NCI-H1930 (cell line): ENCODE results near the gene KIF5A.

Experiments used
- DNase-seq, 2 experiments: peaks; one replicate each; lab custom pipeline; 2025; lab: John Stamatoyannopoulos, UW

KIF5A gene

GRCh38 chr12:57520053-57520818 lies 29.6 kb upstream of the KIF5A start, which contains the start of gene DDIT3:
DDIT3 (minus strand) TSS chr12:57520514; CDS start chr12:57517406, 3,108 bp downstream.
- peak; percentile 98 to 99 for DNase-seq

DNA sequence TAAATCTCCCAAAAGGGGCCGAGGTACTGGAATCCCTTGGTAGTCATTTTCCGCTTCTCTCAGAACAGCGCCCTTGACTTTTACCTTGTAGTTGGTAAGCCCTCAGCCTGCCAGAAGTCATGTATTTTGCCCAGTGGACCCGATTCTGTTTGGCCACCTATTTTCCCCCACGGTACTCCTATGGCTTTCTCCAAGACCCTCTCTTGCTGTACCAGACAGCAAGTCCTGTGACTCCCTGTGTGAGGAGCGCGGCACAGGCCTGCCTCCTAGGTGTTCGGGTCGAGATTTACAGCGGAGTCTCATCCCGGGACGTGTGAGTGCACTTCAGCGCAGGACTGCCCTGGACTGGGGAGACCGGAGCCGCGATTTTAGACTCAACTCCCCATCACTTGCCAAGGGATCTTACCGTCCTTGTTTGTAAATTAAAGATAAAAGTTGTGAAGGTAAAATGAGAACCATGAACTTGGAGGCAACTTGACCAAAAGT lies 28.3 kb upstream of the KIF5A start:
- DNase-seq = peak; percentile 36 to 55

GRCh38 chr12:57522011-57522886 lies 27.6 kb upstream of the KIF5A start, which contains the start of gene MBD6:
MBD6 (plus strand) TSS chr12:57522824; CDS start chr12:57524304, 1,480 bp downstream.
- DNase-seq = peak; percentile 70 to 86

DNA sequence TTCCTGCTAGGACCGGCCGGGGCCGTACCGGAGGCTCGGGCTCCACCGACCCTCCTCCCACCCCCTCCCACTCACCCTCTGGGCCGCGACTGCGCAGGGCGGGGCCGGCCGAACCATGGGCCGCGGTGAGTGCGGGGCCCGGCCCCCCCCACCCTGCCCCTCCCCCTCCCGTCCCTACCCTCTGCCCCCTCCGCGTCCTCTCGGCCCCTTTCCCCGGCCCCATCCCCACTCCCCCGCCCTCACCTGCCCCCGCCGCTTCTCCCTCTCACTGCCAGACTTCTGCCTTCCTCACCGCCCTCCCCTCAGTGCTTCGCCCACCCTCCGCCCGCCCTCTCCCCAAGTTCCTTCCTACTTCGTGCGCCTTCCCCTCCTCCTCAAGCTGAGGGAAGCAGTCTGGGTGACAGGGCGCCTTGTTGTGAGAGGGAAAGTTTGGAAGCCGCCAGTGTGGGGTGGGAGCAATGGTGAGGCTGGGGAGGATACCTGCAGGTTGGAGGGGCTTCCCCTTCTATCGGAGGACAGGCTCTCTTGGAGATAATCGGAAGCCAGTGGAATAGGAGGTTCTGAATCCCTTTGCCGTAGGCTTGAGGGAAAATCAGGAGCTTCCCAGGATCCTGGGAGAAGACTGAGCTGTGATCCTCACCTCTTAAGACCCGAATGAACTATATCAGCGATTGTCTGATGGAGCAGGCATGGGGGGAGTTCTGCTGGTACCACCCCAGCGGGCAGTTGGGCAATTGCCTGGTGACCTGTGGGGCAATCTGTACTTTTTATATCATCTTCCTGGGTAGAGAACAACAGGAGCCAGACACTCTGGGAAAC lies 26.7 kb upstream of the KIF5A start:
- DNase-seq = no peak

GRCh38 chr12:57523706-57524614 lies 25.9 kb upstream of the KIF5A start:
- DNase-seq = no peak

- DNase-seq = no peak
Measured at GRCh38 chr12:57524814-57525614, 24.8 kb upstream of the KIF5A start.

GRCh38 chr12:57525615-57526383 lies 24.0 kb upstream of the KIF5A start:
- DNase-seq = no peak

- no peak for DNase-seq
Measured at GRCh38 chr12:57526477-57527126, 23.2 kb upstream of the KIF5A start.

DNA sequence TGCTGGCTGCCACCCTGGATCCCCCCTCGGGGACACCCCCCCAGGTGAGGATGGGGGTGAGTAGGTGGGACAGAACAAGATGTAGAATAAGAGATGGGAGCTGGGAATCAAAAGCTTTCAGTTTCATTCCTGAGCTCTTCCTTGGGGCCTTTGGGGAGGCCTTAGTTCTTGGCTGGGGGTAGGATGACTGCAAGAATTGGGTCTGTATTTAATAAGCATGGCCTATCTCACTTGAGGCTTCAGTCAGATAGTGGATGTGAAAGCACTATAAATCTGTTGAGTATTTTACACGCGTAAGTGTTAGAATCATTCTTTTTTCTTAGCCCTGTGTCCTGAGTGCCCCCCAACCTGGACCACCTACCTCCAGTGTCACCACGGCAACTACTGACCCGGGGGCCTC lies 22.7 kb upstream of the KIF5A start:
- DNase-seq = no peak

- DNase-seq = no peak
Measured at GRCh38 chr12:57528176-57528575, 21.7 kb upstream of the KIF5A start.

DNA sequence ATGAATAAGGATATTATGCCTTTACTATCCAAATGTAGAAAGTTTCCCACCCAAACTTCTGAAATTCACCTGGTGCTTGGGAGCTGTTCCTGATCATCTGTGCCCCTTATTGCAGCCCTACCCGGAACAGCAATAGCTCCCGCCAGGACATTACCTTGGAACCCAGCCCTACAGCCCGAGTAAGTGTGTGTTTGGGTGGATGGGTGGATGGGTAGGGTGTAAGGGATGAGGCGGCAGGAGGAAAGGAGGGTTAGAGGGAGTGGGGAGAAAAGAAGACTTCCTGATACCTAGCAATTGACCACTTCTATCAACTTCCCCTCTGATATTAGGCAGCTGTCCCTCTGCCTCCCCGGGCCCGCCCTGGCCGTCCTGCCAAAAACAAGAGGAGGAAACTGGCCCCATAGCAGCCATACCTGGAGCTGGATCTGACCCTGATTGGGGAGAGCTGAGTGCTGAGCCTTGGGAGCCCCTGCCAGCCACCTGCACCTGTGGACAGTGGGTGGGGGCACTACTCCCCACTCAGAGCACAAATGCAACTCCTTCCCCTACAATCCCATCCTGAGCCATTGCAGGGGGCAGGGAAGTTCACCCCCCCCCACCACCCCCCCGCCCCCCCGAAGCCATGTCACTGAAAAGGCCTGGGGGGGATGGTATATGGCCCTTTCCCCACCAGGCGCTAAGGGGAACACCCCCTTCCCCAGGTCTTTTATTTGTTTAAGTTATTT lies 20.9 kb upstream of the KIF5A start:
- no peak for DNase-seq

DNA sequence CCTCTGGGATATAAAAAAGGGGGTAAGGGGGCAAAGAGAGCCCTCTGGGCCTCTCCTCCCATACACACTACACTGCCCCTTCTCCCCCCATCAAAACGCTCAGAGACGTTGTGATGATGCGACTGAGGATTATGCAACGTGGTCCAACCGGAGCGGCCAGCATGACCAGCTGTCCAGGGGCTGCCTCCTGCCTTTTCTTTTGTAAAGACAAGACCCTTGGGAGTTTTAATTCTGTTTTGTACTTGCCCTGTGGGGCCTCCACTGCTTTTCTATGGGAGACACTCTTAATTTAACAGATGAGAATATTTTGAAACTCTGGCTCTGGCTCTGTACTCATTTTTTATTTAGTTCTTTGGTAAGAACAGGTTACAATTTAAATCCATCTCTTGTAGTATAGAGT lies 20.0 kb upstream of the KIF5A start:
- no peak for DNase-seq

DNA sequence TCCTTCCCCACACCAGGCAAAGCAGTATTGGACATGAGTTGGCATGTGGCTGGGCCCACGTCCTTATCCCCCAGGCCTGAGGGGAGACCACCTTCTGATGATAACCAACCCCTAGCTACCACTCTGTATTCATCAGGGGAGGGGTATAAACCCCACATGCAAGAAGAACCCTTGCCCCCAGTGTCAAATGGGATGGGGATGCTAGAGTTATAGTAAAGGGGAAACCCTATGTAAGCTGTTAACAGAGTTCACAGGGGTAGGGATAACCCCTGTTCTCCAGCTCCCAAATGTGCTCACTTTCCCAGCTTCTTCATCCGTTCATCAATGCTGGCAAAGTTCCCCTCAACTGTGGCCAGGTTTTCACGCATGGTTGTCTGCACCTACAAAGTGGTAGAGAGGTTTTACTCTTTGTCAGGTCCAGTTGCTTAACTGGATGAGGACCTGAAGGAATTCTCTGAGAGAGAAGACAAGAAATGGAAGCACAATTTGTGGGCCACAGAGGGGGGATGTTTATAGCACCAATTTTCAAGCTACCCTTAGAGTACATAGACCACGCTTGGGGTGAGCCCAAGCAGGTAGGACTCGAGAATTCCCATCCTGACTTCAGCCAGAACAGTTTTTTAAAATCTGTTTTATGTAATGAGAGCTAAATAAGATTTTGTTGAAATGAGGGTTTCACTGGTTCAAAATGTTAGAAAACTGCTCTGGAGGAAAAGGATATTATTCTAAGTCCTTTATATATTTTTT lies 19.3 kb upstream of the KIF5A start:
- DNase-seq = no peak

GRCh38 chr12:57531836-57532235 lies 18.0 kb upstream of the KIF5A start:
- DNase-seq = no peak

- no peak for DNase-seq
Measured at GRCh38 chr12:57533108-57533507, 16.7 kb upstream of the KIF5A start.

GRCh38 chr12:57534250-57534649 lies 15.6 kb upstream of the KIF5A start:
- no peak for DNase-seq

- no peak for DNase-seq
Measured at GRCh38 chr12:57534991-57535543, 14.8 kb upstream of the KIF5A start.
